Inflammatory macrophage treated with lipopolysaccharide for 1 hour (primary cell): ENCODE measurements around the gene ZG16B.
A peak's percentile ranks its signal among the peaks of the same experiment; 100 is the strongest.

Experiments
- DNase-seq, 2 donors: peaks; one replicate each; pipeline ENCODE4 v3.0.0-alpha.2; 2020 to 2022

The ZG16B gene

DNA sequence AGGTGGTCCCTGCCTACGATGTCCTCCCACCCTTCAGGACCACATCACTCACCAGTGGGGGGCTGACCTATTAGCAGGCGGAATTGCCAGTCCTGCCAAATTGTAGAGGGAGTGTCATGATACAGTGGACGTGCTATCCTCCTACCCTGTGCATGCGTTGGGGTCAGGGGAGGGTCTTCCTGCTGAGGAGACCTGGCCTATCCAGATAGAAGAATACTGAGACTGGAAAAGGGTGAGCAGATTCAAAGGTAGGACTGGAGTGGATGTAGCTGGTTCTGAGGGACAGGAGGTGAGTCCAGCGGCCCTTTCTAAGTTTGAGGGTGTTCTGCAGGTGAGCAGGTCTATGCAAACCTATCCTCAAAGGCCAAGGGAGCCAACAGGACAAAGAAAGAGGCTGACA is 23.8 kb upstream of the ZG16B start:
- DNase-seq = no peak

- no peak for DNase-seq
Measured at GRCh38 chr16:2808181-2808580, 21.9 kb upstream of the ZG16B start.

DNA sequence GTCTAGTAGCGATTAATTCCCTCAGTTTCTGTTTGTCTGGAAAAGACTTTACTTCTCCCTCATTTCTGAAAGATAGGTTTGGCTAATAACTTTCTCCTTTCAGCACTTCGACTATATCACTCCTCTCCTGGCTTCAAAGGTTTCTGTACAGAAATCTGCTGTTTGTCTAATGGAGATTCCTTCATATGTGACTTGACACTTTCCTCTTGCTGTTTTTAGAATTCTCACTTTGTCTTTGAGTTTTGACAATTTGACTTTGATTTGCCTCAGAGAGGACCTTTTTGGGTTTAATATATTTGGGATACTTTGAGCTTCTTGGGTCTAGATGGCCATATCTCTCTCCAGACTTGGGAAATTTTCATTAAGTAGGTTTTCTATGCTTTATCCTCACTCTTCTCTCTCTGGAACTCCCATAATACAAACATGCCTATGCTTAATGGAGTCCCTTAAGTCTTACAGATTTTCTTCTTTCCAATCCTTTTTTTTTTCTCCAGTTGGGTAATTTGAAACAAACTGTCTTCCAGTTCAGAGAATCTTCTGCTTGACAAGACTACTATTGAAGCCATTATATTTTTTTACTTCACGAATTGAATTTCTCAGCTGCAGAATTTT is 20.8 kb upstream of the ZG16B start:
- DNase-seq = no peak

DNA sequence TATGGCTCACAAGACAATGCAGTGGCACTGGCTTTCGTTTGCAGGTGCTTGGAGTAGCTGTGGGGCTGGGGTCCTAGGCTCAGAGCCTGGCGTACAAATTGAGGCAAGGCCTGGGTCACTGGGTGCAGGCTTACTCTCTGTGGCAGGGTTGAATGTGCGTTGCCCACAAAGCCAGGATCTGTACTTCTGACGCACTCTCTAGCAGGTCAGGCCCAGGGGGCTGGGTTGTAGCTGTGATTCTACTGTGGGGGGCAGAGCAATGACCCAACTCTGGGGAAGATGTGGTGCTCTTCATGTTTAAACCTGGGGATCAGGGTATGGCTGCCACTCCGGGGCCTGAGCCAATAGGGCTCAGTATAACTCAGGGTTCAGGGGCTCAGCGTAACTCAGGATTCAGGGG is 19.5 kb upstream of the ZG16B start:
- no peak for DNase-seq

DNA sequence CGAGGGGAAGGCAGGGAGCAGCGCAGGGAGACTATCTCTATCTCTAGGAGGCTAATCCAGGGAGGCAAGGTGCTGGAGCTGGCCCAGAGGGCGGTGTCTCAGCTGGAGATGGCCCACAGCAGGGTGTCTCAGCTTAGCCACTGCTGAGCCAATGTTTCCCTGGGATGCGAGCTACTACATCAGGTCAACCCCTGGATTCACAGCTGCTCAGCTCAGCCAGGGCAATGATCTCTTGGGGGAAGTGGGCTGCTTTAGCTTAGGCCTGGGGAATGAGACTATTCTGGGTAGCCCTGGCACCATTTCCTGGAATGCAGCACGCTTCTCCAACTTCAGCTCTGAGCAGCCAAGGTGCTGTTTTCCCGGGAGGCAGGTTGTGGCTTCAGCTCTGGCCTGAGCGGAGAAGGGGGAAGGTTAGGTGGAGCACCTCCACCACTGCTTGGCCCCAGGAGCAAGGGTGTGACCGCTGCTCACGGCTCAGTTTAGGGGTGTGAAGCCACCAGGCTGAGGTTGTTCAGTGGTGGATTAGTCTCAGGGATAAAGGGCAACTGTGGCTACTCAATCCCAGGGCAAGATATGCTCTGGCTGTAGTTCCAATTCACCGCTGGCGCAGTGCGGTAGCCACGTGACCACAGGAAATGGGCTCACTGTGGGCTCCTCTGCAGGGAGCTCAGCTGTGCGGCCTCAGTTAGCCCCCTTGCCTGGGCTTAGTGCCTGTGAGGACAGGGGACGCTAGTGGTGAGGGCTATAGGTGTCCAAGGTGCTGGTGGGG is 18.2 kb upstream of the ZG16B start:
- DNase-seq = no peak

DNA sequence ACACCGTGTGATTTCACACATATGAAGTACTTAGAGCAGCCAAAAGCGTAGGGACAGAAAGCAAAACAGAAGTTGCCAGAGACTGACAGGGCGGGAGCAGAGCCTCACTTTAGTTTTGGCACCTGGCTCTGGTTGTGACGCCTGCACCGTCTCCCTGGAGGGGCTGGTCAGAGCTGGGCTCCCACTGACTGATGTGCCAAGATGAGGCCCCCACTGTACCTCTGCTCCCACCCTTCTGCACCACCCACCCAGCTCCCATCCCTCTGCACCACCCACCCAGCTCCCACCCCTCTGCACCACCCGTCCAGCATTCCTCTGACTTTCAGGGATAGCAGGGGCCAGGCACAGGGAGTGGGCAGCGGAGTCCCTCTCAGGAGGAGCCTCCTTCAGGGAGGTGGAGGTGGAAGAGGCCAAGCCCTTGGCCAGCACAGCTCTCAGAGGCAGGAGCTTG is 16.3 kb upstream of the ZG16B start:
- DNase-seq = no peak

DNA sequence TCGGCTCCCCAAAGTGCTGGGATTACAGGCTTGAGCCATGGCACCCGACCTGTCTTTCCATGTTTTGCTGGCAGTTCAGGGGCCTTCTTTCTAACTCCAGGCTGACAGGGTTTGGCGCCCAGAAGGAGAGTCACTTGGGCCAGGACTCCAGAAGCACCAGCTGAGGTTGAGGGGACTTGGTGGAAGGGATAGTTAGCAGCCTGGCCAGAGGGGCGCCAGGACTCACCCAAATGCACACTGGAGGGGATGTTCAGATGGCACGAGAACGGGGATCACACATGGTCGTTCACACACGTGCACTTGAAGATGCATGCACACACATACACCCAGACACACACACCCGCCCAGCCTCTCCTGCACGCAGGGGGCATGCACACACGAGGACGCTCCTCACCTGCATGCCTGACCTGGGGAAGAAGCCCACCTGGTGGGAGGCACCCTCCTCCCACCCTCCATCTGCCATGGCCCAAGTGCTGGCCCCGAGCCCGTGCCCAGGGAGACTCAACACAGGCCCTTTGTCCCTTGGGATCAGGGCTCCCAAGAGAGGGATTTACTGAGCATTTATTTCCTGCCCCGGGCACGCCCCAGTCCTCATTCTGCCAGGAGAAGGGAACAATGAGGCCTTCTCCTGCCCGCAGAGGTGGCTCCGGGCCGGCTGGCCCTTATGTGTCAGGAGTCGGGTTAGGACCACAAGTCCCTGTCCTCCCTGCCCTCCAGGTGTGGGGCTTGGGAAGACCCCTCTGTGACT is 15.4 kb upstream of the ZG16B start:
- no peak for DNase-seq

DNA sequence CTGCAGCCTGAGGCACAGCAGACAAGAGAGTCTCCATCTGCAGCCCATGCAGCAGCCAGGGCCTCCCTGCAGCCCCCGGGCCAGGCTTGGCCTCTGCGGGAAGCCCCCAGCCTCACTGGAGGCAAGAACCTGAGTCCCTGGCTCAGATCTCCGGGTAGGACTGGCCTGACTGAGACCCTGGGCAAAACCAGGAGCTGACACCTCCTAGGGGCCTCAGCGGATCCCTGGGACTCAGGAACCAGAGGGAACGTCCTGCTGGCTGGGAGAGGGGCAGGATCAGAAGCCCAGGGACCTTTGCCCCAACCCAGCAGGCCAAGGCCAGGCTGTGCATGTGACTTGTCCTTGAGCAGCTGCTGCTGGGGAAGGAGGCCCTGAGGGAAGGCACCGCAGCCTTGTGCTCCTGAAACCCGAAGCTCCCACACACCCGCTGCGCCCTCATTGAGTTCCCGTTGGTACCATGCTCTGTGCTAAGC is 14.8 kb upstream of the ZG16B start:
- peak in 1 of 2 donors; percentile 65 for DNase-seq

- no peak for DNase-seq
Measured at GRCh38 chr16:2816751-2817339, 13.3 kb upstream of the ZG16B start, which contains the start of gene PRSS21. PRSS21 (plus strand) TSS chr16:2817237; CDS start chr16:2817269, 32 bp downstream.

- DNase-seq = no peak
Measured at GRCh38 chr16:2817340-2818271, 12.5 kb upstream of the ZG16B start.

DNA sequence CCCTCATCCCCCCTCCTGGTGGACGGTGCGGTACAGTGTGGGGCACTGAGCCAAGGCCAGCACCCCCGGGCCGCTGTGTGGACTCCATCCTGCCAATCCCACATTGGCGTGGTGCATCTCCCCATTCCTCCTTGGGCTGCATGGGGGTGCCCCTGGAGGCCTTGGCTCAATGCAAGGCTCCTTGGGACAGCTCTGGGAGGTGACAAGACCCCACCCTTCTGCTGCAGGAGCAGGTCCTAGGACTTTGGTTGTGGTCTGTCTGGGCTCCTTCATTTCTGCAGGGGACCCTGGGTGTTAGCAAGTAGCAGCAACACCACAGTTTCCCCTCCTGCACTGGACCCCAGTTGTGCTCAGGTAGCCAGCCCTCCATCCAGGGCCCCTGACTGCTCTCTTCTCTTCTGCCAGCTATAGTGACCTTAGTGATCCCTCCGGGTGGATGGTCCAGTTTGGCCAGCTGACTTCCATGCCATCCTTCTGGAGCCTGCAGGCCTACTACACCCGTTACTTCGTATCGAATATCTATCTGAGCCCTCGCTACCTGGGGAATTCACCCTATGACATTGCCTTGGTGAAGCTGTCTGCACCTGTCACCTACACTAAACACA is 11.7 kb upstream of the ZG16B start:
- no peak for DNase-seq

- no peak for DNase-seq
Measured at GRCh38 chr16:2819179-2819938, 10.7 kb upstream of the ZG16B start.

DNA sequence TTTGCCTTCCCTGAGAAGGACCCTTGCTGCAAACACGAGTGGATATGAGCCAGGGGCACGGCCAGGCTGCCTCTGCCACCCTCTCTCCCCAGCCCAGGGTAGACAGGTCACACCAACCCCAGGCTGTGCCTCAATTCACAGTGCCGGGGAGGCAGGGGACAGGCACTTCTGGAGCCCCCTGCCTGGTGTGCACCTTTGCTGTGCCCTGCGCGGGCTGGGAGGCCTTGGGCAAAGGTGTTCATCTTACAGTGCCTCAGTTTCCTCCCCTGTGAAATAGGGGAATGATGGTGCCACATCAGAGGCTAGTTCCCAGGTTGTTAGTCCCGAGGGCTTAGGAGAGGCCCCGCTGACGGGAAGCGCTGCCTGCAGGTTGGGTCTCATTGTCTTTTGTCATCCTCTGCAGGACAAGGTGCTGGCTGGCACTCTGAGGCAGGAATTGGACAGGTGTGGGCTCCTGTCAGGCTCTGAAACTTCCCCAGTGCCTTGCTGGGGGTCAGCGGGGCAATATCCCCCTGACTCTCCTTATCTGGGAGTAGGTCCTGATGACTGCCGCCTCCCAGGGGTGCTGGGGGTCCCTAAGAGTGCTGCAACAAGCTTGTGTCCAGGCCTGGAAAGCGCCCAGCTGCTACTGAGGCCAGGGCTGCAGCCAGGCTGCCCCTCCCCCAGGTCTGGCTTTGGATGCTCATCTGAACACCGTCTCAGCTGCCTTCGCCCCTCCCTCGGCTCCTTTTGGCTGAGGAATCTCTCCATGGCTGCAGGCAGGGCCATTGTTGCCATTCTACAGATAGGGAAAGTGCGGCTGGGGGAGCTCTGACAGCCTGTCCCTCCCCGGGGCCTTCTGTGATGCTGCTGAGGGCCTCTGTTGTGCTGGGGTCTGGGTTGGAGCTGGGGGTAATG is 9.9 kb upstream of the ZG16B start:
- DNase-seq = no peak

DNA sequence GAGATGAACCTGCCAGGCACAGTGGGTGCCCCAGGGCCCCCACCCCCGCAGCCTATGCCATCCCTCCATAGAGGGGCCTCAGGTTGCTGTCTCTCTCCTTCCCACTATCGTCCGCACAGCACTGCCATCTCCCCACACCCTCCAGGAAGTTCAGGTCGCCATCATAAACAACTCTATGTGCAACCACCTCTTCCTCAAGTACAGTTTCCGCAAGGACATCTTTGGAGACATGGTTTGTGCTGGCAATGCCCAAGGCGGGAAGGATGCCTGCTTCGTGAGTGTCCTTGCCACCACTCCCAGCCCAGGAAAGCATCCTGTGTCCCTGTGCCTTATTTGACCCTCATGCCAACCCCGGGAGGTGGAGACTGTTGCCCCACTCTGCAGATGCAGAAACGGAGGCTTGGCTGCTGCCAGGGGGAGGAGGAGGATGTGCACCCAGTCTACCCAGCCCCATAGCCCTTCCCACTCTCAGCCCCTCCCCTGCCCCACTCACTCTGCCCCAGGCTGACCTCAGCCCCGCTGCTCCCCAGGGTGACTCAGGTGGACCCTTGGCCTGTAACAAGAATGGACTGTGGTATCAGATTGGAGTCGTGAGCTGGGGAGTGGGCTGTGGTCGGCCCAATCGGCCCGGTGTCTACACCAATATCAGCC is 9.1 kb upstream of the ZG16B start:
- no peak for DNase-seq

- no peak for DNase-seq
Measured at GRCh38 chr16:2821487-2822157, 8.5 kb upstream of the ZG16B start.

GRCh38 chr16:2822158-2822495 is 8.0 kb upstream of the ZG16B start:
- DNase-seq = no peak

DNA sequence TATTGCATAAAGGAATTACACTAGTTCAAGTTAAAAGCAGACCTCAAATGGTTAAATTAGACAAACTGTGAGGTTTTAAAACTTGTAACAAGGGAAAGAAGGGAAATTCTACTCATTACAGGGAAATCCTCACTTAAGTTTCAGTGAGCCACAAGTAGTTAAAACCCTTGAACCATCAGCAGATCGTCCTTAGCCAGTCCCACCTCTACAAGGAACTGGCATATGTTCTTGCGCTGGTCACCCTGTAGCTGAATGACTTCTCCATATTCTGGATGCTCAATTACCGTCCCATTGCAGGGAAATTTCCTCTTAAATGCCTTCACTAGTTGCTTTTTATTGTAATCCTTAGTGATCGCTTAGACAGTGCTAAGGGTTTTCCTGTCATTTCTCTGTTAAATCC is 7.6 kb upstream of the ZG16B start:
- DNase-seq = peak in 1 of 2 donors; percentile 31

DNA sequence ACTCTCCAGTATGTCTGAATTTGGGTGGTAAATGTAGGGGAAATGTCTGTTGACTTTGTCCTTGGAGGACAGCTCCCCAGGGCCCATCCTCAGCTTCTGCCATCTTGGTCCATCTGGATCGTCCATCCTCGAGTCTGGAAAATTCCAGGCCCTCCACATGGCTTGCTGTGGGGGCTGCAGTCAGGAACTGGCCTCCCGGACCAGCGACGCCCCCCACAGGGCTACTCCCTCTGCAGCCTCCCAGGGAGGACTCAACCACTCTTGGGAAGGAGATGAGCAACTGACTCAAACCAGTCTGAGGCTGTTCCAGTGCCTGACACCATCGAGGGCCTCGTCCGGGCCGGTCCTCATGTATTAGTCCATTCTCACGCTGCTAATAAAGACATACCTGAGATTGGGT is 5.5 kb upstream of the ZG16B start:
- no peak for DNase-seq
